GM19438 (cell line): ENCODE results near the gene EDAR.

Experiments used
- ATAC-seq: cut with Tn5 transposase; IDR thresholded peaks from one replicate; pipeline ENCODE4 v1.9.1; 2021; ENCODE audit warnings: low read depth; ENCODE audit not compliant: unreplicated experiment

The EDAR gene

GRCh38 chr2:108911807-108912628 is 77.0 kb downstream of the EDAR start:
- ATAC-seq = no peak

GRCh38 chr2:108911401-108911800 is 77.6 kb downstream of the EDAR start:
- no peak for ATAC-seq

GRCh38 chr2:108910541-108911396 is 78.3 kb downstream of the EDAR start:
- no peak for ATAC-seq

GRCh38 chr2:108910011-108910431 is 79.0 kb downstream of the EDAR start:
- no peak for ATAC-seq

- no peak for ATAC-seq
Measured at GRCh38 chr2:108909275-108909823, 79.7 kb downstream of the EDAR start.

- no peak for ATAC-seq
Measured at GRCh38 chr2:108908713-108909070, 80.3 kb downstream of the EDAR start.

- no peak for ATAC-seq
Measured at GRCh38 chr2:108907822-108908712, 81.0 kb downstream of the EDAR start.

GRCh38 chr2:108906403-108907077 is 82.5 kb downstream of the EDAR start:
- no peak for ATAC-seq

GRCh38 chr2:108905906-108906305 is 83.1 kb downstream of the EDAR start:
- ATAC-seq = no peak

GRCh38 chr2:108905176-108905575 is 83.8 kb downstream of the EDAR start:
- no peak for ATAC-seq

GRCh38 chr2:108904680-108905079 is 84.3 kb downstream of the EDAR start:
- no peak for ATAC-seq

GRCh38 chr2:108898315-108899082 is 90.5 kb downstream of the EDAR start:
- no peak for ATAC-seq

- no peak for ATAC-seq
Measured at GRCh38 chr2:108896741-108897140, 92.3 kb downstream of the EDAR start.

- no peak for ATAC-seq
Measured at GRCh38 chr2:108895188-108895587, 93.8 kb downstream of the EDAR start.

GRCh38 chr2:108894766-108895165 is 94.3 kb downstream of the EDAR start:
- ATAC-seq = no peak

- ATAC-seq = no peak
Measured at GRCh38 chr2:108893277-108893676, 95.7 kb downstream of the EDAR start.

GRCh38 chr2:108889907-108890306 is 99.1 kb downstream of the EDAR start:
- ATAC-seq = no peak

GRCh38 chr2:108884619-108885018 is 104.4 kb downstream of the EDAR start:
- no peak for ATAC-seq

GRCh38 chr2:108878276-108878675 is 110.7 kb downstream of the EDAR start:
- no peak for ATAC-seq
